Endothelial cell of coronary artery (primary cell): Measurements from ENCODE around the gene OR10H2. TPM values are rescaled to one million over a fixed set of nuclear protein-coding genes. Genes with fewer than 3 reads are reported as not detected.

Source experiments
- total RNA-seq: library from RNA; depleted of rRNA; stranded (reverse); fragments of >200 nt; gene quantifications from 2 replicates; pipeline ENCODE4 v1.2.3, GENCODE V29; 2014

The OR10H2 gene, protein sequence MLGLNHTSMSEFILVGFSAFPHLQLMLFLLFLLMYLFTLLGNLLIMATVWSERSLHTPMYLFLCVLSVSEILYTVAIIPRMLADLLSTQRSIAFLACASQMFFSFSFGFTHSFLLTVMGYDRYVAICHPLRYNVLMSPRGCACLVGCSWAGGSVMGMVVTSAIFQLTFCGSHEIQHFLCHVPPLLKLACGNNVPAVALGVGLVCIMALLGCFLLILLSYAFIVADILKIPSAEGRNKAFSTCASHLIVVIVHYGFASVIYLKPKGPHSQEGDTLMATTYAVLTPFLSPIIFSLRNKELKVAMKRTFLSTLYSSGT
- total RNA-seq, result not detected in 2 replicates

DNA sequence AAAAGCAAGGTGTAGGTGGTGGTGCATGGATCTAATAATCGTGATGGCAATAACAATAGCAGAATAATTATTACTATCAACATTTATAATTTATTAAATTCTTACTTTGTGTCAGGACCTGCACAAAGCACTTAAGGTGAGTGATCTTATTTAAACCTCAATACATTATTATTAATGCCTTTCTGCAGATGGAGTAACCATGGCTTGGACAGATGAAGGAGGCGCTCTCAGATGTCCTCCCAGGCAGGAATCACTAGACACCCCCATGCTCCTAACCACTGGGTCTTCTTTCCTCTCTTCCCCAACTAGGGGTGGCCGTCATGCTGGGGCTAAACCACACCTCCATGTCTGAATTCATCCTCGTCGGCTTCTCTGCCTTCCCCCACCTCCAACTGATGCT lies at the start of gene OR10H2:
OR10H2 (plus strand) TSS at position 301 of the 400 bp plus-strand sequence; CDS start at position 321, 20 bp downstream.

DNA sequence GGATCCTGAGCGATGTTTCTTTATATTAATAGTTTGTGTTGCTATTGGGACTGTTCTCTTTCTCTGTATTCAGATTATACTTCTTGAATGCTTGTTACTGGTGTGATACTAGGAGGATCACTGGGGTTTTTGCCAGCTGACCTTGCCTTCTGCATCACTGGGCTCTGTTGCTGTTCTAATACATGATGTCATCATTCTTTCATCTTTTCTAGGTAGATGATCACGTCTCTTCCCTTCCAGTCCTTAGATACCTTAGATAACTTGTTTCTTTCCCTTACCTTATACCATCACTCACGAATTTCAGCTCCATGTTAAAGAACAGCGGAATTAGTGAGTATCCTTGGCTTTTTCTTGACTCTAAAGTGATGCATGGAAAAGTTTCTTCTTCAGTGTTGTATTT lies 9.9 kb downstream of the OR10H2 start, which contains the start of gene OR10H3:
OR10H3 (plus strand) TSS at position 264 of the 400 bp plus-strand sequence. CDS start 3,408 bp downstream, outside the sequence.

Other genes starting within 250 kb of the OR10H2 start
- gene PGLYRP2, start 248.5 kb upstream of the OR10H2 start, total RNA-seq, result under 0.01 TPM in 1 of 2 replicates, not detected in the other
- gene CYP4F22, start 219.5 kb upstream of the OR10H2 start, total RNA-seq, result not detected in 2 replicates
- not detected in 2 replicates for gene CYP4F8, start 112.8 kb upstream of the OR10H2 start, total RNA-seq
- not detected in 2 replicates for gene CYP4F3, start 87.1 kb upstream of the OR10H2 start, total RNA-seq
- gene CYP4F12, start 54.9 kb upstream of the OR10H2 start, total RNA-seq, result not detected in 2 replicates
- not detected in 2 replicates for gene OR10H3, start 10.0 kb downstream of the OR10H2 start, total RNA-seq
- gene OR10H5, start 59.6 kb downstream of the OR10H2 start, total RNA-seq, result not detected in 2 replicates
- not detected in 2 replicates for gene OR10H1, start 87.6 kb downstream of the OR10H2 start, total RNA-seq
- gene CYP4F2, start 170.1 kb downstream of the OR10H2 start, total RNA-seq, result not detected in 2 replicates
- not detected in 2 replicates for gene CYP4F11, start 206.5 kb downstream of the OR10H2 start, total RNA-seq
- not detected in 2 replicates for gene OR10H4, start 221.0 kb downstream of the OR10H2 start, total RNA-seq